ENCODE data around the gene LCE3C. TPM values are rescaled to one million over a fixed set of nuclear protein-coding genes. Genes with fewer than 3 reads are reported as not detected.

LCE3C gene
- total RNA-seq, 6 donors from 2014 or later, result not detected

GRCh38 chr1:152580433-152580832 lies 19.6 kb upstream of the LCE3C start, which contains the start of gene LCE3D:
LCE3D (minus strand) TSS chr1:152580516; CDS start chr1:152579936, 580 bp downstream.
- ATAC-seq (ENCODE audit: low FRiP score in 2 of 2) (no peak), DNase-seq (no peak)
- H3K36me3 ChIP-seq, result no peaks in the 10 kb centered on the region
- no peaks in the 10 kb centered on the region for H3K4me1 ChIP-seq
- no peak within 1 kb of the TSS for H3K27ac ChIP-seq
- no peak within 1 kb of the TSS for H3K4me3 ChIP-seq
- 59 to 71% methylated on average over 4 of the region's 4 CpGs for WGBS, 2 donors
- H3K9me3 ChIP-seq, result no peaks in the 10 kb centered on the region
- TF ChIP-seq CTCF (IDR thresholded peaks at IDR 0.05), result no peak
- TF ChIP-seq EP300 (IDR thresholded peaks at IDR 0.05), result no peak
- no peak for TF ChIP-seq POLR2AphosphoS5 (IDR thresholded peaks at IDR 0.05)
- no peak for TF ChIP-seq POLR2A (IDR thresholded peaks at IDR 0.05)
- H3K27me3 ChIP-seq, result no peaks in the 10 kb centered on the region

GRCh38 chr1:152582647-152583046 lies 17.4 kb upstream of the LCE3C start:
- Histone ChIP-seq H3K27me3 (no peaks in the 10 kb centered on the region), H3K36me3 (no peaks in the 10 kb centered on the region), H3K4me1 (no peaks in the 10 kb centered on the region), H3K27ac (no peak overlapping the region), H3K4me3 (no peak overlapping the region), H3K9me3 (no peaks in the 10 kb centered on the region)
- ATAC-seq (ENCODE audit: low FRiP score in 2 of 2), result no peak
- DNase-seq, result no peak
- TF ChIP-seq POLR2AphosphoS5 (IDR thresholded peaks at IDR 0.05) (no peak), EP300 (IDR thresholded peaks at IDR 0.05) (no peak), CTCF (IDR thresholded peaks at IDR 0.05) (no peak), POLR2A (IDR thresholded peaks at IDR 0.05) (no peak)
- WGBS, 2 donors, result 79 to 80% methylated on average over 1 of the region's 1 CpG

DNA sequence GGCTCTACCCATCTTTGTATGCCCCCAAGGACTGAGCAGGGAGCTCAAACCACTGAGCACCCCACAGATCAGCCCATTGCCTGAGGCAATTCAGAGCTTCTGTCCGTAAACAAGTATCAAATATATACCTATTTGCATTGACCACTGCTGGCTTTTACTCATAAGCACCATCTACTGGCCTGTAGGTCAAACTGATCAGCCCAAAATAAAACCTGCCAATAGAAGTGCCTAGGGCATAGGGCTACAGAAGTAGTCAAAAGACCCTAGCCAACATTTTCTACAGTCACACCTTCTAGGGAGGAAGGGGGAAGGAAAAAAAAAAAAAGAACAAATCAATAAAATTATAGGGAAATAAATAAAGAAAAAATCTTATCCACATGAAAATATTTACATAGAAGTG lies 14.4 kb upstream of the LCE3C start:
- Histone ChIP-seq H3K27ac (no peak overlapping the region), H3K36me3 (no peaks in the 10 kb centered on the region), H3K4me3 (no peak overlapping the region), H3K27me3 (no peaks in the 10 kb centered on the region), H3K9me3 (no peaks in the 10 kb centered on the region), H3K4me1 (no peaks in the 10 kb centered on the region)
- DNase-seq (no peak), ATAC-seq (ENCODE audit: low FRiP score in 2 of 2) (no peak)
- WGBS, 2 donors, result 20% methylated on average over 1 of the region's 1 CpG; no CpG with 5 or more reads in 1 of the 2 donors
- TF ChIP-seq CTCF (IDR thresholded peaks at IDR 0.05) (no peak), EP300 (IDR thresholded peaks at IDR 0.05) (no peak), POLR2A (IDR thresholded peaks at IDR 0.05) (no peak), POLR2AphosphoS5 (IDR thresholded peaks at IDR 0.05) (no peak)

- Histone ChIP-seq H3K9me3 (no peaks in the 10 kb centered on the region), H3K4me3 (no peak overlapping the region), H3K27me3 (no peaks in the 10 kb centered on the region), H3K36me3 (no peaks in the 10 kb centered on the region), H3K27ac (no peak overlapping the region), H3K4me1 (no peaks in the 10 kb centered on the region)
- ATAC-seq (ENCODE audit: low FRiP score in 2 of 2) (no peak), DNase-seq (no peak)
- WGBS, 2 donors, result 93% methylated on average over 1 of the region's 2 CpGs; no CpG with 5 or more reads in 1 of the 2 donors
- TF ChIP-seq EP300 (IDR thresholded peaks at IDR 0.05) (no peak), CTCF (IDR thresholded peaks at IDR 0.05) (no peak), POLR2A (IDR thresholded peaks at IDR 0.05) (no peak), POLR2AphosphoS5 (IDR thresholded peaks at IDR 0.05) (no peak)
Measured at GRCh38 chr1:152596986-152597385, 3.0 kb upstream of the LCE3C start.

DNA sequence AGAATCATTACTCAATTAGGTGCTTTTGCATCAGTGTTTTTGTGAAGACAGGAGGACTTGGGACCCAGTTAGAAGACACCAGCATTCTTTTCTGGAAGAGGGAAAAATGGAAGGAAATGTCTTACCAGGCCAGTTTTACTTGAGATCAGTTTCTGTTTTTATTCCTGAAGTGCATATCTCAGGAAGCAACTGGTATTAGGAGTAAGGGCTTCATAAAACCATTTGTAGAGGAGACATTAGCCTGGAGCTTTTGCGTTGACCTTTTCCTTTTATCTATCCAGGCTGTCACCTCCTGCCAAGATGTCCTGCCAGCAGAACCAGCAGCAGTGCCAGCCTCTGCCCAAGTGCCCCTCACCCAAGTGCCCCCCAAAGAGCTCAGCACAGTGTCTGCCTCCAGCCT lies 13.5 kb downstream of the LCE3C start, which contains the start of gene LCE3B:
Gene LCE3B, plus strand, starts transcription at position 301 of the 400 bp plus-strand sequence. Its CDS starts 0 bp downstream, at position 301.
- peaks cover 0 to 7% (median 1%) of the 10 kb centered on the region in 4 donors for H3K9me3 ChIP-seq
- TF ChIP-seq CTCF (IDR thresholded peaks at IDR 0.05) (no peak), POLR2A (IDR thresholded peaks at IDR 0.05) (no peak), EP300 (IDR thresholded peaks at IDR 0.05) (no peak), POLR2AphosphoS5 (IDR thresholded peaks at IDR 0.05) (no peak)
- WGBS, 2 donors, result 80% methylated on average over 1 of the region's 1 CpG; no CpG with 5 or more reads in 1 of the 2 donors

More for the DNA sequence above, 13.5 kb downstream of the LCE3C start, which contains the start of gene LCE3B:
- no peaks in the 10 kb centered on the region for H3K4me1 ChIP-seq
- no peak for ATAC-seq (ENCODE audit: low FRiP score in 2 of 2)
- H3K27me3 ChIP-seq, result no peaks in the 10 kb centered on the region
- H3K4me3 ChIP-seq, result no peak within 1 kb of the TSS
- DNase-seq, result no peak
- H3K36me3 ChIP-seq, result no peaks in the 10 kb centered on the region
- no peak within 1 kb of the TSS for H3K27ac ChIP-seq
